ENCODE data around the gene KCTD21.

The KCTD21 gene

DNA sequence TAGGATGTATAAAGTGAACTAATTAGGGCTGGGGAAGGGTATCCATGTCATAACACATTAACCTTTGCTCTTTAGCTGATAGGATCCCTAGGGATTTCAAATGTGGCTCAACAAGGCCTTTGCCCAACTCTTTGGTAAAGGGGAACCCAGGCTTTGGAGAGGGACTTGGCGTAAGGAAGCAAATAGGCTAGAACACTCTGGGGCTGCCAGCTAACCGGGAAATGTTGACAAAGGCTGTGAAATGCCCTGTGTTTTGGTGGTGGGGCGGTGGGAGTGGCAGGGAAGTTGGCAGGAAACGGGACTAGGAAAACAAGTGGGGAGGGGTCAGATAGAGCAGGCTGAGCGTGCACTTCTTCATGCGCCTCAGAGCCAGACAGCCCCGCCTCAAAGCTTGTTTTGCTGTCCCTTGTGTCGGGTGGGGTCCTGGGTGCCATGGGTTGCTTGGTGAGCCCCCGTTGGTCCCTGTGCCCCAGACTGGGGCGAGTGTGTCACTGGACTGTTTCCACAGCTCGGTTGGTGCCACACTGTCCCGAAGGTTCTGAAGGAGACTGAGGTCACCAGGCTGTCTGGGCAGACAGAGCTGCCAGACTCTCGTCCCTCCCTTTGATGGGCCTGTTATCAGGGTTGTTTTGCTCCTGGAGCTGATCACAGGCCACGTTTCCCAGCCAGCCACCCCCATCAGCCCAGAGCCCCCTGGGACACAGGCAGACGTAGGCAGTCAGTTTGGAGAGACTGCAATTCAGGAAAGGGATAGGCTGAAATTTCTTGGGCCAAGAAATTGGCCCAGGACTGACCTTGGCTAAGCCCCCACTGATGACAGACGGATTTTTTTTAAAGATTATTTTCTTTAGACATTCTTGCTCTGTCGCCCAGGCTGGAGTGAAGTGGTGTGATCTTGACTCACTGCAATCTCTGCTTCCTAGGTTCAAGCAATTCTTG is 19.6 kb downstream of the KCTD21 start:
- H3K27me3 ChIP-seq (ENCODE audit: low read length) = no peaks in the 10 kb centered on the region
- H3K9ac ChIP-seq (ENCODE audit: low read length) = no peak overlapping the region
- H3F3A ChIP-seq (ENCODE audit: insufficient read depth) = no peaks in the 10 kb centered on the region
- H3K79me2 ChIP-seq (ENCODE audit: insufficient read depth, low read length) = no peaks in the 10 kb centered on the region
- no peaks in the 10 kb centered on the region for H3K9me3 ChIP-seq (ENCODE audit: insufficient read depth, low read length)
- H2AFZ ChIP-seq (ENCODE audit: low read depth, low read length, severe bottlenecking) = no peak overlapping the region
- no peak overlapping the region for H3K4me3 ChIP-seq (ENCODE audit: insufficient read depth, low read length, poor library complexity, severe bottlenecking)
- no peaks in the 10 kb centered on the region for H3K36me3 ChIP-seq (ENCODE audit: low read length)
- no peaks in the 10 kb centered on the region for H4K20me1 ChIP-seq (ENCODE audit: low read depth, low read length)
- H3K27ac ChIP-seq (ENCODE audit: low read depth, low read length) = no peak overlapping the region
- TF ChIP-seq, protein P1, sequence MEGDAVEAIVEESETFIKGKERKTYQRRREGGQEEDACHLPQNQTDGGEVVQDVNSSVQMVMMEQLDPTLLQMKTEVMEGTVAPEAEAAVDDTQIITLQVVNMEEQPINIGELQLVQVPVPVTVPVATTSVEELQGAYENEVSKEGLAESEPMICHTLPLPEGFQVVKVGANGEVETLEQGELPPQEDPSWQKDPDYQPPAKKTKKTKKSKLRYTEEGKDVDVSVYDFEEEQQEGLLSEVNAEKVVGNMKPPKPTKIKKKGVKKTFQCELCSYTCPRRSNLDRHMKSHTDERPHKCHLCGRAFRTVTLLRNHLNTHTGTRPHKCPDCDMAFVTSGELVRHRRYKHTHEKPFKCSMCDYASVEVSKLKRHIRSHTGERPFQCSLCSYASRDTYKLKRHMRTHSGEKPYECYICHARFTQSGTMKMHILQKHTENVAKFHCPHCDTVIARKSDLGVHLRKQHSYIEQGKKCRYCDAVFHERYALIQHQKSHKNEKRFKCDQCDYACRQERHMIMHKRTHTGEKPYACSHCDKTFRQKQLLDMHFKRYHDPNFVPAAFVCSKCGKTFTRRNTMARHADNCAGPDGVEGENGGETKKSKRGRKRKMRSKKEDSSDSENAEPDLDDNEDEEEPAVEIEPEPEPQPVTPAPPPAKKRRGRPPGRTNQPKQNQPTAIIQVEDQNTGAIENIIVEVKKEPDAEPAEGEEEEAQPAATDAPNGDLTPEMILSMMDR (IDR thresholded peaks at IDR 0.05; ENCODE audit: insufficient read depth, low read length, poor library complexity, severe bottlenecking) = no peak
- no peak for TF ChIP-seq EZH2phosphoT487 (conservative IDR thresholded peaks at IDR 0.05; ENCODE audit: low read length)
- H3K9me2 ChIP-seq (replicated peaks; ENCODE audit: insufficient read depth, low read length) = no peaks in the 10 kb centered on the region
- H3K4me2 ChIP-seq (ENCODE audit: low read depth, low read length, poor library complexity, severe bottlenecking) = no peak overlapping the region

DNA sequence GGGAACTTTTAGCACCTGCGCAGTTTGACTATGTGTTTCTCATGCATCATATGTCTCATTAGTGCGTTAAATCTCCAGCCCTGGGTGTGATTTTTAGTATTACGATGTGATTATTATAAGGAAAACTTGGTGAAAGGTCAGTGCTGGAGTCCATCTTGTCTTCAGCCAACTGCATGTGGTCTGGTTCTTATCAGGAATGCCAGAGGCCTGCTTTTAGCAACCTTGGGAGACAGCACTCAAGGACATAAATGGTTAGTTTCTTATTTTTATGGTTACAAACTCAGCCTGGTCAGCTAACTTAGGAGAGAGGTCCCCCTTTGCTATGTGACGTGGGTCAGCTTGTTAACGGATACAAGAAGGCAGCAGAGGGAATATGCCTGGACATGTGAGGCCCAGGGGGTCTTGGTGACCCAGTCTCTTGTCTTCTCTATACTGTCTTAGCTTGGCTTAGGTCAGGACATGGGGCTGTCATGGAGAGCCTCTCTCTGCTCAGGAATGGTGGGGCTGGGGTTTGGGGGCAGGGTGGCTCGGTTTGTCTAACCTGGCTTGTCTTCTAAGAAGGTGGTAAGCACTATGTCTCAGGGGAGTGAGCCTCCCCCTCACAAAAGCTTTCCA is 21.5 kb downstream of the KCTD21 start:
- no peak overlapping the region for H3K27ac ChIP-seq (ENCODE audit: low read depth, low read length)
- H3K27me3 ChIP-seq (ENCODE audit: low read length) = no peaks in the 10 kb centered on the region
- no peaks in the 10 kb centered on the region for H3K79me2 ChIP-seq (ENCODE audit: insufficient read depth, low read length)
- H3F3A ChIP-seq (ENCODE audit: insufficient read depth) = no peaks in the 10 kb centered on the region
- H3K4me2 ChIP-seq (ENCODE audit: low read depth, low read length, poor library complexity, severe bottlenecking) = no peak overlapping the region
- no peak overlapping the region for H3K4me3 ChIP-seq (ENCODE audit: insufficient read depth, low read length, poor library complexity, severe bottlenecking)
- H3K9ac ChIP-seq (ENCODE audit: low read length) = no peak overlapping the region
- no peaks in the 10 kb centered on the region for H3K9me3 ChIP-seq (ENCODE audit: insufficient read depth, low read length)
- no peaks in the 10 kb centered on the region for H3K9me2 ChIP-seq (replicated peaks; ENCODE audit: insufficient read depth, low read length)
- TF ChIP-seq, protein P1 (IDR thresholded peaks at IDR 0.05; ENCODE audit: insufficient read depth, low read length, poor library complexity, severe bottlenecking) = no peak
- no peak for TF ChIP-seq EZH2phosphoT487 (conservative IDR thresholded peaks at IDR 0.05; ENCODE audit: low read length)
- no peak overlapping the region for H2AFZ ChIP-seq (ENCODE audit: low read depth, low read length, severe bottlenecking)
- H4K20me1 ChIP-seq (ENCODE audit: low read depth, low read length) = no peaks in the 10 kb centered on the region
- H3K36me3 ChIP-seq (ENCODE audit: low read length) = no peaks in the 10 kb centered on the region

DNA sequence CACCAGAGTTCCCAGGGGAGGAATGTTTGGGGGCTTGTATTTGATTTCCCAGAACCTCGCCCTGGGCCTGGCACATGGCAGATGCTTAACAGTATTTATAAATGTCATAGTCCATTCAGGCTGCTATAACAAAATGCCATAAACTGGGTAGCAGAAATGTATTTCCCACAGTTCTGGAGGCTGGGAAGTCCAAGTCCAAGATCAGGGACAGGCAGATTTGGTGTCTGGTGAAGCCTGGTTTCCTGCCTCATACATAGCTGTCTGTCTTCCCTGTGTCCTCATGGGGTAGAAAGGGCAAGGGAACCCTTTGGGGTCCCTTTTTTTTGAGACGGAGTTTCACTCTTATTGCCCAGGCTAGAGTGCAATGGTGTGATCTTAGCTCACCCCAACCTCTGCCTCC is 24.0 kb downstream of the KCTD21 start:
- TF ChIP-seq, protein P1 (IDR thresholded peaks at IDR 0.05; ENCODE audit: insufficient read depth, low read length, poor library complexity, severe bottlenecking) = no peak
- TF ChIP-seq EZH2phosphoT487 (conservative IDR thresholded peaks at IDR 0.05; ENCODE audit: low read length) = no peak
- Histone ChIP-seq H3K9me3 (ENCODE audit: insufficient read depth, low read length) (no peaks in the 10 kb centered on the region), H3K36me3 (ENCODE audit: low read length) (no peaks in the 10 kb centered on the region), H3K4me2 (ENCODE audit: low read depth, low read length, poor library complexity, severe bottlenecking) (no peak overlapping the region), H2AFZ (ENCODE audit: low read depth, low read length, severe bottlenecking) (no peak overlapping the region), H3K4me3 (ENCODE audit: insufficient read depth, low read length, poor library complexity, severe bottlenecking) (no peak overlapping the region), H3F3A (ENCODE audit: insufficient read depth) (no peaks in the 10 kb centered on the region), H3K27me3 (ENCODE audit: low read length) (no peaks in the 10 kb centered on the region), H4K20me1 (ENCODE audit: low read depth, low read length) (no peaks in the 10 kb centered on the region), H3K9me2 (replicated peaks; ENCODE audit: insufficient read depth, low read length) (no peaks in the 10 kb centered on the region), H3K79me2 (ENCODE audit: insufficient read depth, low read length) (no peaks in the 10 kb centered on the region), H3K27ac (ENCODE audit: low read depth, low read length) (no peak overlapping the region), H3K9ac (ENCODE audit: low read length) (no peak overlapping the region)
